ENCODE measurements around the gene CSNK1A1L. TPM values are rescaled to one million over a fixed set of nuclear protein-coding genes. Genes with fewer than 3 reads are reported as not detected.

The CSNK1A1L gene
- polyA plus RNA-seq, 1 donor (not counting 4 experiments of a cell fraction or from before 2014, with no cell fraction given), result not detected

DNA sequence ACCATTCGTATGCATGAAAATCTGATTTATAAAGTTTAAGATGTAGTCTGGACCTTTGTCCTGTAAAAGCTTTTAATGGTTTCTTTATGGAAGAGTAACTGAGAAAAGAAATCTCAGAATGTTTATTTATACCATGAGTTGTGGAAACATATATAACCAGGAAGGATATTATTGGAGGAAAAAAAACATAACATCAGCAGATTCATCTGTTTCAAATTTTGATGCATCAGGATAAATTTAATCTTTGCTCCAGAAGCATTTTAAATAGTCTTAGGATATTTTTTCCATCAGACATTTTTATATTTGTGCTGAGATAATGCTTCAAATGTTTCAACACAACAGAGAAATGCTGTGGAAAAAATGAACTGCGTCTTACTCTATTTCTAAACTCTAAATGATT lies 31.2 kb upstream of the CSNK1A1L start:
- Histone ChIP-seq H3K36me3 (ENCODE audit: control insufficient read depth in 2 of 2, extremely low read depth in 1 of 2, insufficient read depth in 2 of 2, low read length in 2 of 2) (no peaks in the 10 kb centered on the region), H3K9ac (ENCODE audit: control insufficient read depth, extremely low read depth, insufficient read depth, low read length) (no peak overlapping the region), H3K79me2 (ENCODE audit: control insufficient read depth, insufficient read depth, low read length) (no peaks in the 10 kb centered on the region), H3K27me3 (ENCODE audit: control insufficient read depth, extremely low read depth, insufficient read depth, low read length) (no peaks in the 10 kb centered on the region), H3K9me3 (ENCODE audit: control insufficient read depth, low read depth, low read length) (no peaks in the 10 kb centered on the region), H3K27ac (ENCODE audit: control insufficient read depth, insufficient read depth, low read length) (no peak overlapping the region), H3K9me1 (ENCODE audit: control insufficient read depth, extremely low read depth, insufficient read depth, low read length) (no peaks in the 10 kb centered on the region), H3K4me3 (ENCODE audit: control insufficient read depth in 2 of 3, extremely low read depth in 1 of 3, insufficient read depth in 2 of 3, low read depth in 1 of 3, low read length in 3 of 3) (no peak overlapping the region), H3K4me1 (ENCODE audit: control insufficient read depth, extremely low read depth, insufficient read depth, low read length) (no peaks in the 10 kb centered on the region), H2AFZ (ENCODE audit: control insufficient read depth, low read length) (no peak overlapping the region), H3K4me2 (ENCODE audit: control insufficient read depth, extremely low read depth, insufficient read depth, low read depth, low read length) (no peak overlapping the region), H4K20me1 (ENCODE audit: control insufficient read depth, extremely low read depth, insufficient read depth, low read length) (no peaks in the 10 kb centered on the region)
- DNase-seq (ENCODE audit: low read depth, low spot score) (no peak), FAIRE-seq (no peak)
- TF ChIP-seq, protein P1, sequence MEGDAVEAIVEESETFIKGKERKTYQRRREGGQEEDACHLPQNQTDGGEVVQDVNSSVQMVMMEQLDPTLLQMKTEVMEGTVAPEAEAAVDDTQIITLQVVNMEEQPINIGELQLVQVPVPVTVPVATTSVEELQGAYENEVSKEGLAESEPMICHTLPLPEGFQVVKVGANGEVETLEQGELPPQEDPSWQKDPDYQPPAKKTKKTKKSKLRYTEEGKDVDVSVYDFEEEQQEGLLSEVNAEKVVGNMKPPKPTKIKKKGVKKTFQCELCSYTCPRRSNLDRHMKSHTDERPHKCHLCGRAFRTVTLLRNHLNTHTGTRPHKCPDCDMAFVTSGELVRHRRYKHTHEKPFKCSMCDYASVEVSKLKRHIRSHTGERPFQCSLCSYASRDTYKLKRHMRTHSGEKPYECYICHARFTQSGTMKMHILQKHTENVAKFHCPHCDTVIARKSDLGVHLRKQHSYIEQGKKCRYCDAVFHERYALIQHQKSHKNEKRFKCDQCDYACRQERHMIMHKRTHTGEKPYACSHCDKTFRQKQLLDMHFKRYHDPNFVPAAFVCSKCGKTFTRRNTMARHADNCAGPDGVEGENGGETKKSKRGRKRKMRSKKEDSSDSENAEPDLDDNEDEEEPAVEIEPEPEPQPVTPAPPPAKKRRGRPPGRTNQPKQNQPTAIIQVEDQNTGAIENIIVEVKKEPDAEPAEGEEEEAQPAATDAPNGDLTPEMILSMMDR (optimal IDR thresholded peaks at IDR 0.05 in 1 of 3, IDR thresholded peaks at IDR 0.05 in 1 of 3, conservative IDR thresholded peaks at IDR 0.05 in 1 of 3; ENCODE audit: extremely low read depth in 1 of 3, insufficient read depth in 2 of 3, low read length in 3 of 3), result no peak
- no peak for TF ChIP-seq EZH2 (IDR thresholded peaks at IDR 0.05; ENCODE audit: low read length)
- dilution Hi-C loops (cut with MboI; ENCODE audit: extremely low pct_ligation_motif_present, low sequenced_read_pairs), result no loop called here

DNA sequence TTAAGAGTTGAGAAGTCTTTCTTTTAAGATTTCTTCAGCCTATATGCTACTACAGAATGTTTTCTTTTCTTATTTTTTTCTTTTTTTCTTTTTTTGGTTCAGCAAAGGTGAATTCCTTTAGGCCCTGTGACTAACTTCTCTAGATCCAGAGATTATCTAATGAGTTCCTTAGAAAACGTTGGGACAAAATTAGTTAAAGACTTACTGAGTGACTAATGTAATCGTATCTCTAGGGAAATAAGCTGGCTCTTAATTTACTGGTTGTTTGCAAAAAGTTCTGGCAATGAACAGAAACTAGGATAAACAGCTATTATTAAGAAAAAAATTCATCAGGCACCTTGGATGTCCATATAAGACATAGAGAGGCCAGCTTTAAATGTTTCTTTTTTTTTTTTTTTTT lies 30.7 kb upstream of the CSNK1A1L start:
- no peak for FAIRE-seq
- dilution Hi-C loops (cut with MboI; ENCODE audit: extremely low pct_ligation_motif_present, low sequenced_read_pairs), result no loop called here

More for the DNA sequence above, 30.7 kb upstream of the CSNK1A1L start:
- Histone ChIP-seq H3K27me3 (ENCODE audit: control insufficient read depth, extremely low read depth, insufficient read depth, low read length) (no peaks in the 10 kb centered on the region), H2AFZ (ENCODE audit: control insufficient read depth, low read length) (no peak overlapping the region), H3K9me3 (ENCODE audit: control insufficient read depth, low read depth, low read length) (no peaks in the 10 kb centered on the region), H3K4me3 (ENCODE audit: control insufficient read depth in 2 of 3, extremely low read depth in 1 of 3, insufficient read depth in 2 of 3, low read depth in 1 of 3, low read length in 3 of 3) (no peak overlapping the region), H3K9me1 (ENCODE audit: control insufficient read depth, extremely low read depth, insufficient read depth, low read length) (no peaks in the 10 kb centered on the region), H3K27ac (ENCODE audit: control insufficient read depth, insufficient read depth, low read length) (no peak overlapping the region), H3K4me2 (ENCODE audit: control insufficient read depth, extremely low read depth, insufficient read depth, low read depth, low read length) (no peak overlapping the region), H3K9ac (ENCODE audit: control insufficient read depth, extremely low read depth, insufficient read depth, low read length) (no peak overlapping the region), H3K36me3 (ENCODE audit: control insufficient read depth in 2 of 2, extremely low read depth in 1 of 2, insufficient read depth in 2 of 2, low read length in 2 of 2) (no peaks in the 10 kb centered on the region), H4K20me1 (ENCODE audit: control insufficient read depth, extremely low read depth, insufficient read depth, low read length) (no peaks in the 10 kb centered on the region), H3K4me1 (ENCODE audit: control insufficient read depth, extremely low read depth, insufficient read depth, low read length) (no peaks in the 10 kb centered on the region), H3K79me2 (ENCODE audit: control insufficient read depth, insufficient read depth, low read length) (no peaks in the 10 kb centered on the region)
- DNase-seq (ENCODE audit: low read depth, low spot score), result no peak
- TF ChIP-seq, protein P1 (optimal IDR thresholded peaks at IDR 0.05 in 1 of 3, IDR thresholded peaks at IDR 0.05 in 1 of 3, conservative IDR thresholded peaks at IDR 0.05 in 1 of 3; ENCODE audit: extremely low read depth in 1 of 3, insufficient read depth in 2 of 3, low read length in 3 of 3), result no peak
- TF ChIP-seq EZH2 (IDR thresholded peaks at IDR 0.05; ENCODE audit: low read length), result no peak

Data from keratinocyte (primary cell).